NCI-H82 (cell line): ENCODE measurements around the gene C2CD4C.
"Not testable (repeated sequence)": the region's sequence is repeated elsewhere in the genome, so short reads cannot be mapped to it uniquely, and the experiment has no call there.

ENCODE experiments used
- DNase-seq: peaks from one replicate; lab custom pipeline; 2025; lab: John Stamatoyannopoulos, UW

Gene C2CD4C

DNA sequence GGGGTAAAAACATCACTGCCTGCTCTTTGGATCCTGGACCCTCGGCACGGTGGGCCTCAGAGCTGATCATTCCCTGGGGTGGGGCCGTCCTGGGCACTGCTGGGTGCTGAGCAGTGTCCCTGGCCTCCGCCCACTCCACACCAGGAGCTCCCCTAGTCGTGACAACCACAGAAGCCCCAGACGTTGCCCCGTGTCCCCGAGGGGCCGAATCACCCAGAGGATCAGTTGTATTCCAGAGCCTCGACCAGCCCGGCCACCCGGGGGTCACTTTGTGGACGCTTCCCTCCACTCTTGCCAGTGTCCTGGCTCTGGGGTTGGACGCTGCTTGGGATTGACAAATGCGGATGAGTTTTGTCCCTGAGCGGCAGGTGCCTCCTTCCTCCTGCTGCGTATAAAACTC is 10.2 kb downstream of the C2CD4C start:
- DNase-seq: no peak

DNA sequence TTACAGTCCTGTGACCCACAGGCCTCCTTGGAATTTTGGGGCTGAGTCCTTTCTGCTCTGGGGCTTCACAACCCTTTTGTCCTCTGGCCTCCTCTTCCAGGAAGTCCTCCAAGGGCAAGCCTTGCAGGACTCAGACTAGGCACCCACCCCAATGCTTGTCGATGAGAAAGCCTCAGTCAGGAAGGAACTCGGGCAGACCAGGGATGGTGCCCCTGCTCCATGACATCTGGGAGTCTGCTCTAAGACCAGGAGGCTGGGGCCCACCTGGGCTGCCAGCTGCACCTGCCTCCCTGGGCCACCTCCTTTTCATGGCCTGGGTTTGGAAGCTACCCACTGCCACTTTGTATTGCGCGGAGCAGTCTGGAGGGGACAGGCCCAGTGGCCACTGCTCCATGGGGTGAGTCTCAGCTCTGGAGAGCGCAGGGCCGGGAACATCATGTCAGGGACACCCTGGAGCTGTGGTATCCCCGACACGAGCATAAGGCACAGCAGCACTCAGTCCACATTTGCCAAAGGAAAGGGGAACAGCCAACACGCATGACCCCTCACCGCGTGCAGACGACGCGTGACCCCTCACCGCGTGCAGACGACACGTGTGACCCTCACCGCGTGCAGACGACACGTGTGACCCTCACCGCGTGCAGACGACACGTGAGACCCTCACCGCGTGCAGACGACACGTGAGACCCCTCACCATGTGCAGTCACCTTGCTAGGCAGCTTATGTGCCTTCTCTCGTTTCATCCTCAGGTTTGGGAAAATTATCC is 10.8 kb downstream of the C2CD4C start:
- no peak for DNase-seq

DNA sequence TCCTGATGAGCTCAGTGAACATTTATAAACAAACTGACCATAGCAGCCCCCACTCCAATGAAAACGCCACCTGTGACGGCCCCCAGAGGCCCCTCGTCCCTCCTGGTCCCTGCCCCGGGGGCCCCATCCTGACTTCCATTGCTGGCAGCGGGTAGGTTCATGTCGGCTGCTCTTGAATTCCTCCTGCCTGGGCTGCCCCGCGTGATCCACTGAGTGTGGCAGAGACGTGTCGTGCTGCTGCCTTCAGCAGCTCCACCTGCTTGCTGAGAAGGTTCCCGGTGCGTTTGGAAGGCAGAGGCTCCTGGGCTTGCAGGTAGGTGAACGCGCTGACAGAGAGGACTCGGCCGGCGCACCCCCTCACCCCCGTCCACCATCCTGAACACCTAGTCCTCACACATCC is 11.6 kb downstream of the C2CD4C start:
- DNase-seq: no peak

DNA sequence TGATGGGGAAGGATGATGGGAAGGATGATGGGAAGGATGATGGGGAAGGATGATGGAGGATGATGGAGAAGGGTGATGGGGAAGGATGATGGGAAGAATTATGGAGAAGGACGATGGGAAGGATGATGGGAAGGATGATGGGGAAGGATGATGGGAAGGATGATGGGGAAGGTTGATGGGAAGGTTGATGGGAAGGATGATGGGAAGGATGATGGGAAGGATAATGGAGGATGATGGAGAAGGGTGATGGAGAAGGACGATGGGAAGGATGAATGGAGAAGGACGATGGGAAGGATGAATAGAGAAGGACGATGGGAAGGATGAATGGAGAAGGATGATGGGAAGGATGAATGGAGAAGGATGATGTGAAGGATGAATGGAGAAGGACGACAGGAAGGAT is 13.5 kb downstream of the C2CD4C start:
- no peak for DNase-seq

GRCh38 chr19:394857-395256 is 14.1 kb downstream of the C2CD4C start:
- DNase-seq: not testable (repeated sequence)

GRCh38 chr19:393560-393959 is 15.4 kb downstream of the C2CD4C start:
- DNase-seq: not testable (repeated sequence)

- DNase-seq: no peak
These were observed 16.5 kb downstream of the C2CD4C start for GRCh38 chr19:392375-392970.

GRCh38 chr19:391726-392374 is 17.1 kb downstream of the C2CD4C start:
- DNase-seq: no peak

DNA sequence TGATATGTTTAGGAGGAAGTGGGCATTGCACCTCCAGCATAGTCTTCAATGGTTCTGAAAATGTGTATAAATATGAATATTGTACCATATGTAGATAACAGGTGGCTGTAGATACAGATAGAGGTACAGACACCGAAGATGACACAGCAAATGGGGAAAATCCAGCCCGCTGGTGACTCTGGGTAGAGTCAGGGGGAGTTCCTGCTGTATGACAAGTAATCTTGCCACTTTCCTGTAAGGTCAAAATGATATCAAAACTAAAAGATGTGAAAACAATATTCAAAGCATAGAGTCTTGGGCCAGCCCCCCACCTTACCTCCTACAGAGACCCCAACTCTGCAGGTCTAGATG is 17.8 kb downstream of the C2CD4C start:
- DNase-seq: no peak

DNA sequence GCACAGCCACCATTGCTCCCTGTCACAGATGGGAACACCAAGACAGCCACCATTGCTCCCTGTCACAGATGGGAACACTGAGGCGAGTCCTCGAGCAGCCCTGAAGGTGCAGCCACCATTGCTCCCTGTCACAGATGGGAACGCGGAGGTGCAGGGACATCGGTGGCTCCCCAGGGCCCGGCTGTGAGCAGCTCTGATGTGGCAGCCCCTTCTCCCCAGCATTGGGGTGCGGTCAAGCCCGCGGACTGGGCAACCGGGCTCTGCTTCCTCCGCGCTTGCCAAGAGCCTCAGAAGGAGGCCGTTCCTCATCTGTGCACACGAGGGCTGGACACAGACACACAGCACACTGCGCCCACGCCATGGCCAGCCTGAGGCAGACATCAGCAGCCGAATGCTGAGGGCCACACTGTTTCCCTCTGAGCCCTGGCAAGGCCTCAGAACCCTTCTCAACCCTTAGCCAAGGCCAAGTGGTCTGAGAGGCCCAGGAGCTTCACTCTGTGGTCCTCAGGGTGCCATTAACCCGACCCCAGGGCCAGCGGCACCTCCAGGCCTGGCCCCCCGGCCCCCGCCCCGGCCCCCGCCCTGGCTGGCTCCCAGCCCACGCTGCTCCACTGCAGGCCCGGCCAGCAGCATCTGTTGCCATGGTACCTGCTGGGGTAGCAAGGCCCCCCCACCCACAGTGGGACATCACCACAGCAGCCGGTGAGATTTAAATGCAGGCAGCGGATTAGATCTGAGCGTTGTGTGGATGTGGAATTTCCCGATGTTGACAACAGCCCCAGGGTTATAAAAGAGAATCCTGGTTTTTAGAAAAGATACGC is 18.4 kb downstream of the C2CD4C start:
- DNase-seq: peak; percentile 64

- DNase-seq: no peak
These were observed 19.0 kb downstream of the C2CD4C start for GRCh38 chr19:389935-390289.

- DNase-seq: no peak
These were observed 19.6 kb downstream of the C2CD4C start for GRCh38 chr19:389255-389934.

DNA sequence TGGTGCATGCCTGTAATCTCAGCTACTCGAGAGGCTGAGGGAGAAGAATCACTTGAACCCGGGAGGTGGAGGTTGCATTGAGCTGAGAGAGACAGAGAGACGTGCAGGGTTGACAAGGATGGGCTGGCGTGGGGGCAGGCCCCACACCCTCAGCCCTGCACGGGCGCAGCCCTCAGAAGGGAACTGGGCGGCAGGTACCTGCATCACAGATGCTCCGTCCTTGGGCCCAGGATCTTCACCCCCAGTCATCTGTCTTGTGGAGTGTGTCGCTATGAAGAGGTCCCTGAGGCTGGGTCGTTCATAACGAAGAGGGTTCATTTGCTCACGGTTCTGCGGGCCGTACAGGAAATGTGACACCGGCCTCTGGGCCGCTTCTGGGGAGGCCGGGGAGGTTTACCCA is 20.3 kb downstream of the C2CD4C start:
- DNase-seq: no peak

DNA sequence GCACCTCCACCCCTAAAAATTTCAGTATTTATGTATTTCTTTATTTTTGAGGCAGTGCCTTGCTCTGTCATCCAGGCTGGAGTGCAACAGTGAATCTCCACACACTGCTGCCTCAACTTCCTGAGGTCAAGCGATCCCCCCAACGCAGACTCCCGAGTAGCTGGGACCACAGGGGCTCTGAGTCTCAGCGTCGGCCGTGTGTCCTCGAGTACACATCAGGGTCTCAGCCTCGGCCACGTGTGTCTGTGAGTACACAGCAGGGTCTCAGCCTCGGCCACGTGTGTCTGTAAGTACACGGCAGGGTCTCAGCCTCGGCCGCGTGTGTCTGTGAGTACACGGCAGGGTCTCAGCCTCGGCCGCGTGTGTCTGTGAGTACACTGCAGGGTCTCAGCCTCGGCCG is 21.2 kb downstream of the C2CD4C start:
- DNase-seq: no peak

DNA sequence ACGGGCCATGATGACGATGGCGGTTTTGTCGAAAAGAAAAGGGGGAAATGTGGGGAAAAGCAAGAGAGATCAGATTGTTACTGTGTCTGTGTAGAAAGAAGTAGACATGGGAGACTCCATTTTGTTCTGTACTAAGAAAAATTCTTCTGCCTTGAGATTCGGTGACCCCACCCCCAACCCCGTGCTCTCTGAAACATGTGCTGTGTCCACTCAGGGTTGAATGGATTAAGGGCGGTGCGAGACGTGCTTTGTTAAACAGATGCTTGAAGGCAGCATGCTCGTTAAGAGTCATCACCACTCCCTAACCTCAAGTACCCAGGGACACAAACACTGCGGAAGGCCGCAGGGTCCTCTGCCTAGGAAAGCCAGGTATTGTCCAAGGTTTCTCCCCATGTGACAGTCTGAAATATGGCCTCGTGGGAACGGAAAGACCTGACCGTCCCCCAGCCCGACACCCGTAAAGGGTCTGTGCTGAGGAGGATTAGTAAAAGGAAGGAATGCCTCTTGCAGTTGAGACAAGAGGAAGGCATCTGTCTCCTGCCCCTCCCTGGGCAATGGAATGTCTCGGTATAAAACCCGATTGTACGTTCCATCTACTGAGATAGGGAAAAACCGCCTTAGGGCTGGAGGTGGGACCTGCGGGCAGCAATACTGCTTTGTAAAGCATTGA is 22.2 kb downstream of the C2CD4C start:
- peak; percentile 78 for DNase-seq

DNA sequence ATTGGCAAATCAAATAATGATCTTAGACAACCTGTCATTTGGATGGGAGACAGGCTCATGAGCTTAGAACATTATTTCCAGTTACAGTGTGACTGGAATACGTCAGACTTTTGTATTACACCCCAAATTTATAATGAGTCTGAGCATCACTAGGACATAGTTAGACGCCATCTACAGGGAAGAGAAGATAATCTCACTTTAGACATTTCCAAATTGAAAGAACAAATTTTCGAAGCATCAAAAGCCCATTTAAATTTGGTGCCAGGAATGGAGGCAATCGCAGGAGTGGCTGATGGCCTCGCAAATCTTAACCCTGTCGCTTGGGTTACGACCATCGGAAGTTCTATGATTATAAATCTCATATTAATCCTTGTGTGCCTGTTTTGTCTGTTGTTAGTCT is 22.8 kb downstream of the C2CD4C start:
- not testable (repeated sequence) for DNase-seq

DNA sequence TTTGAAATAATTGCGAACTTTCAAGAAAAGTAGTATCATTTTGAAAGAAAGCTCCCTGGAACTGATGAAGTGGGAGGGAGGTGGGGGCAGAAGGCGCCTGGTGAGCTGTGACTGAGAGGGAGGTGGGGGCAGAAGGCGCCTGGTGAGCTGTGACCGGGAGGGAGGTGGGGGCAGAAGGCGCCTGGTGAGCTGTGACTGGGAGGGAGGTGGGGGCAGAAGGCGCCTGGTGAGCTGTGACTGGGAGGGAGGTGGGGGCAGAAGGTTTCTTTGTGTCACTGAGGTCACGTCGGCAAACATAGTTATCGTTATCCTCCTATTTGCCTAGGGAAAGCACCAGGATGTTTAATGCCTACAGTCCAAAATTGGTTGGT is 24.2 kb downstream of the C2CD4C start:
- peak; percentile 85 for DNase-seq

- DNase-seq: peak; percentile 63
These were observed 24.8 kb downstream of the C2CD4C start for GRCh38 chr19:383922-384798.

- no peak for DNase-seq
These were observed 25.9 kb downstream of the C2CD4C start for GRCh38 chr19:383040-383439.

GRCh38 chr19:382578-382977 is 26.4 kb downstream of the C2CD4C start:
- peak; percentile 36 for DNase-seq

GRCh38 chr19:381901-382300 is 27.0 kb downstream of the C2CD4C start:
- peak; percentile 41 for DNase-seq
